Prostate gland (tissue), 2 donors: Measurements from ENCODE around the gene KANSL1. TPM values are rescaled to one million over a fixed set of nuclear protein-coding genes. Genes with fewer than 3 reads are reported as not detected.
A peak's percentile ranks its signal among the peaks of the same experiment; 100 is the strongest.

Source experiments
- DNase-seq: peaks from one replicate; pipeline ENCODE4 v3.0.0-alpha.2; 2019; ENCODE audit warnings: low spot score
- H3K27ac ChIP-seq, 2 donors: fragments of 200-600 bp; sonication (generic); 2 replicates each; pipeline ENCODE4 v1.5.1; 2017 to 2019
- H3K27me3 ChIP-seq: fragments of 200-600 bp; sonication (generic); replicated peaks from 2 replicates; pipeline ENCODE4 v1.5.1; 2019; ENCODE audit not compliant: insufficient read depth
- H3K36me3 ChIP-seq, 2 donors: fragments of 200-600 bp; sonication (generic); 1 replicate in 1 of 2; 2 replicates in 1 of 2; pipeline versions ENCODE4 v1.5.1 to v1.8.1; 2017 to 2019
- H3K4me1 ChIP-seq: fragments of 200-600 bp; sonication (generic); replicated peaks from 2 replicates; pipeline ENCODE4 v1.5.1; 2019
- H3K4me3 ChIP-seq, 2 donors: fragments of 200-600 bp; sonication (generic); 2 replicates each; pipeline ENCODE4 v1.5.1; 2017 to 2019
- H3K9me3 ChIP-seq: fragments of 200-600 bp; sonication (generic); 2 replicates; pipeline ENCODE4 v1.5.1; 2017
- POLR2A ChIP-seq: fragments of 450-650 bp; IDR thresholded peaks from one replicate; pipeline ENCODE4 v1.6.1; 2016; ENCODE audit warnings: antibody characterized with exemption, mild to moderate bottlenecking
- POLR2AphosphoS5 ChIP-seq: sonication (generic); formaldehyde crosslinking; IDR thresholded peaks from one replicate; pipeline ENCODE4 v1.6.1; 2017; ENCODE audit warnings: antibody characterized with exemption
- WGBS: methylation state at CpG from one replicate; pipeline ENCODE4 v1.1.5; 2018; 5-methylcytosine and 5-hydroxymethylcytosine counted together
- intact Hi-C: fragments of 100-400 bp; cut with DNase I; formaldehyde crosslinking; loops from one replicate; pipeline ENCODE4 v1.14.2; 2022
- total RNA-seq, 2 donors: library from RNA; depleted of rRNA; stranded (reverse); fragments of >200 nt; gene quantifications; one replicate each; pipeline ENCODE4 v1.1.0, GENCODE V29; 2016
- TF ChIP-seq, protein P1 (sequence below), 4 experiments: fragments of 200-600 bp in 2 of 4; fragments of 450-650 bp in 2 of 4; sonication (generic) in 2 of 4; IDR thresholded peaks; 1 replicate in 3 of 4; 2 replicates in 1 of 4; pipeline ENCODE4 v1.5.1; 2016 to 2019; ENCODE audit warnings: antibody characterized with exemption in 4 of 4, mild to moderate bottlenecking in 2 of 4, moderate library complexity in 2 of 4

Gene KANSL1
- total RNA-seq, 2 donors from 2014 or later, result 60.4 to 109 TPM

DNA sequence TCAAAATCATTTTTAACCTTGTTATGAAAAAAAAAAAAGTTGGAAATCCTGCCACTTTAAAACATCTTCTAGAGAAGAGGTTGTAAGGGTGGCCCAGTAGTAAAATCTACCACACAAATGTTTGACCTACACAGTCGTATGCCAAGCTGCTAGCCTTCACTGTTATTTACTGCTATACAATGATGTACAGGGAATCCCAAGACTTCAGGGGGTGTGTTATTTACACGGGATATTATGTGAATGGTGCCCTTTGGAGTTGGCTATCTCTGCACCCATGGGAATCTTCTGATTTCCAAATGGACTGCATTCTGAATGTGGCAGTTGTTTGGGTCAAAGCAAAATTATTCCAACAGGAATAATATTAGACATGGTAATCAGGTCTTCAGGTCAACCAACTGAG is 148.2 kb downstream of the KANSL1 start:
- DNase-seq, result no peak
- intact Hi-C loops, result loop anchor here (1.0 kb wide), 1 partner anchor 146 kb away; no protein-coding TSS in a partner anchor
- TF ChIP-seq POLR2A (no peak), POLR2AphosphoS5 (no peak)
- TF ChIP-seq, protein P1, sequence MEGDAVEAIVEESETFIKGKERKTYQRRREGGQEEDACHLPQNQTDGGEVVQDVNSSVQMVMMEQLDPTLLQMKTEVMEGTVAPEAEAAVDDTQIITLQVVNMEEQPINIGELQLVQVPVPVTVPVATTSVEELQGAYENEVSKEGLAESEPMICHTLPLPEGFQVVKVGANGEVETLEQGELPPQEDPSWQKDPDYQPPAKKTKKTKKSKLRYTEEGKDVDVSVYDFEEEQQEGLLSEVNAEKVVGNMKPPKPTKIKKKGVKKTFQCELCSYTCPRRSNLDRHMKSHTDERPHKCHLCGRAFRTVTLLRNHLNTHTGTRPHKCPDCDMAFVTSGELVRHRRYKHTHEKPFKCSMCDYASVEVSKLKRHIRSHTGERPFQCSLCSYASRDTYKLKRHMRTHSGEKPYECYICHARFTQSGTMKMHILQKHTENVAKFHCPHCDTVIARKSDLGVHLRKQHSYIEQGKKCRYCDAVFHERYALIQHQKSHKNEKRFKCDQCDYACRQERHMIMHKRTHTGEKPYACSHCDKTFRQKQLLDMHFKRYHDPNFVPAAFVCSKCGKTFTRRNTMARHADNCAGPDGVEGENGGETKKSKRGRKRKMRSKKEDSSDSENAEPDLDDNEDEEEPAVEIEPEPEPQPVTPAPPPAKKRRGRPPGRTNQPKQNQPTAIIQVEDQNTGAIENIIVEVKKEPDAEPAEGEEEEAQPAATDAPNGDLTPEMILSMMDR (IDR thresholded peaks at IDR 0.05), result no peak
- Histone ChIP-seq H3K4me1 (peaks cover under 1% of the 10 kb centered on the region), H3K4me3 (no peak overlapping the region), H3K36me3 (peaks cover 0 to 6% of the 10 kb centered on the region in 2 donors), H3K27me3 (no peaks in the 10 kb centered on the region), H3K27ac (no peak overlapping the region), H3K9me3 (no peaks in the 10 kb centered on the region)
- 56% methylated on average over 2 of the region's 2 CpGs for WGBS

DNA sequence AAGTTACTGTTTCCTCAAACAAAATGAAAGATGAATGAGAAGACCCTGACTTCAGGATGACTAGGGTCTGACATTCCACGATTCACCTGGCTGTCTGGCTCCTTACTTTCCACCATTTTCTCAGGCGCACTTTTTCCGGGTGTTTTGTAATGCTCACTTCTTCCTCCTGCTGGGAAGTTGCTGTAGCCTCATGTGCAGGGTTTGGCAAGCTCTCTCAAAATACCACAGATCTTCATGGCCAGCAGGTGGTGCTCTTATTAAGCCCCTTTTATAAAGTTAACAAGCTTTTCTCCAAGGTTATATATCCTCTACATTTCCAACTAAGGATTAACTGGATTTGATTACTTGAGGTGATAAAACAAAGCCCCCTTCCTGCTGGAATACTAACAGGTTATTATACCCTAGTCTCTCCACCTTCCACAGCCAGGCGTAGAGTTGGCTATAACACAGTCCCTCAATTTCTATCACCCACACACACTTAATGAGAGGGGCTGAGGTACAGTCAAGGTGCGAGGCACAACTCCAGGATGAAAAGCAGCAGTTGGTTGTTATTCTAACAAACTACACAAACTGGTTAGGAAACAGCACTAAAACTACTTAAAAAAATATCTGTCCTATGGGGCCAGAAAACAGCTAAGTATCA is 148.8 kb downstream of the KANSL1 start:
- 28% methylated on average over 5 of the region's 5 CpGs for WGBS

DNA sequence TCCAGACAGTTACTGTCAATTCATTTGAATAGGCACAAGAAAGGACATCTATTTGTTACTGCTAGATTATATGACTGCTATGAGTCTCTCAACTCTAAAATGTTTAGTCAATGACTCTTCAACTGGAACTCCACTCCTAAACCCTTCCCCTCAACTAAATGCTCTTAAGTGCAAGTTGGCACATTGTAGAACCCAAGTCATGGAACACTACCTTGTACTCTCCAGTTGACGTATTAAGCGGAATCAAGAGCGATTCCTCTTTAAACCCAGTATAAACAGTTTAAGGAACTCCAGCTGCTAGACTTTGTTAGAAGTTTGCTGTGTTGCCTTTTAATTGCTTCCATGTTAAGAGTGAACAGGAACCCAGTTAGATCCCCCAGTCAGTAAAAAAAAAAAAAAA is 149.6 kb downstream of the KANSL1 start:
- Histone ChIP-seq H3K4me3 (no peak overlapping the region), H3K27ac (no peak overlapping the region), H3K27me3 (no peaks in the 10 kb centered on the region), H3K36me3 (peaks cover 0 to 12% of the 10 kb centered on the region in 2 donors), H3K4me1 (peaks cover 3% of the 10 kb centered on the region), H3K9me3 (no peaks in the 10 kb centered on the region)
- DNase-seq, result no peak
- WGBS, result 58% methylated on average over 3 of the region's 3 CpGs
- TF ChIP-seq POLR2AphosphoS5, result no peak
- TF ChIP-seq, protein P1 (IDR thresholded peaks at IDR 0.05), result no peak
- TF ChIP-seq POLR2A, result no peak
- intact Hi-C loops, result no loop called here

More for the DNA sequence above, 148.8 kb downstream of the KANSL1 start:
- TF ChIP-seq POLR2AphosphoS5 (peak; percentile 92), POLR2A (no peak)
- TF ChIP-seq, protein P1 (IDR thresholded peaks at IDR 0.05), result peak; percentile 49 to 94 (median 92)
- H3K27me3 ChIP-seq, result no peaks in the 10 kb centered on the region
- peak; percentile 92 for DNase-seq
- peaks cover 3% of the 10 kb centered on the region for H3K4me1 ChIP-seq
- H3K4me3 ChIP-seq, result no peak overlapping the region
- peak overlapping the region in 1 of 2 donors; percentile 22 for H3K27ac ChIP-seq
- H3K9me3 ChIP-seq, result no peaks in the 10 kb centered on the region
- intact Hi-C loops, result no loop called here
- peaks cover 0 to 4% of the 10 kb centered on the region in 2 donors for H3K36me3 ChIP-seq

DNA sequence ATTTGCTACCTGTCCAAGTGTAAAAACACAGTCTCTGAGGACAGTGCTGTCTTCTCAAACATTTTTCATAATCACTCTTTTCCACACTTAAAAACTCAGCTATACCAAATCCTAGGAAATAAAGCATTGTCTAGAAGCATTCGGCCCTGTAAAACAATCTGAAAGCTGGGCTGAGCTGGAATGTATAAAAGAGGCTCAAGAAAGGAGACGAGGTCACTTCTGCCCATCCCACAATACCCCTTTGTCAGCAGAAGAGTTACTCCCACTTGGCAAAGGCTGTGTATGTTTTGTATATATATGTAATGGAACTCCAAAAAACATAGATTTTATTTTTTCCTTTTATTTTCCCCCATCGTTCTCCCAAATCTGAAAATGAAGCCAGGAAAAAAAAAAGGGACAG is 150.3 kb downstream of the KANSL1 start:
- peaks cover 0 to 15% of the 10 kb centered on the region in 2 donors for H3K36me3 ChIP-seq
- no peaks in the 10 kb centered on the region for H3K9me3 ChIP-seq
- 63% methylated on average over 3 of the region's 3 CpGs for WGBS
- no peaks in the 10 kb centered on the region for H3K27me3 ChIP-seq
- no peak overlapping the region for H3K4me3 ChIP-seq
- DNase-seq, result no peak
- intact Hi-C loops, result no loop called here
- H3K27ac ChIP-seq, result no peak overlapping the region
- TF ChIP-seq, protein P1 (IDR thresholded peaks at IDR 0.05), result no peak
- TF ChIP-seq POLR2A (no peak), POLR2AphosphoS5 (no peak)
- H3K4me1 ChIP-seq, result peaks cover 3% of the 10 kb centered on the region

DNA sequence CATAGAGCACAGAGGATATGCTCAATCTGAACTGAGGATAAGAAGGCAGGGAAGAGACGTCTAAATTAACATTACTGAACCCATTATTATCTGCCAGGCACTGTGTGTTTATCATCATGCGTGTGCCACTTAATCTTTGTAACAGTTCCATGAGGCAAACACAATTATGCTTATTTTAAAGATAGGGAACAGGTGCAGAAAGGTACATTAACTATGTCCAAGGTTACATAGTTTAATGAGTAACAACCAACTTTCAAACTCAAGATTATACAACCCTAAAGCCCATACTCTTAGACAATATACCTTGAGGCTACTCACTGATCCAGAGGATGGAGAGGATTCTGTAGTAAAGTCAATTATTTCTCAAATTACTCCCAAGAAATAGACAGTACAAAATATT is 151.0 kb downstream of the KANSL1 start:
- Histone ChIP-seq H3K27me3 (no peaks in the 10 kb centered on the region), H3K4me3 (no peak overlapping the region), H3K36me3 (peaks cover 0 to 16% of the 10 kb centered on the region in 2 donors), H3K4me1 (peaks cover 3% of the 10 kb centered on the region), H3K9me3 (no peaks in the 10 kb centered on the region), H3K27ac (no peak overlapping the region)
- DNase-seq, result no peak
- intact Hi-C loops, result no loop called here
- WGBS, result 87% methylated on average over 2 of the region's 2 CpGs
- TF ChIP-seq POLR2AphosphoS5 (no peak), POLR2A (no peak)
- TF ChIP-seq, protein P1 (IDR thresholded peaks at IDR 0.05), result no peak
